Keratinocyte (primary cell): ENCODE measurements around the gene PARD3. TPM values are rescaled to one million over a fixed set of nuclear protein-coding genes. Genes with fewer than 3 reads are reported as not detected.
A peak's percentile ranks its signal among the peaks of the same experiment; 100 is the strongest.

Experiments used
- DNase-seq: peaks from one replicate; pipeline ENCODE4 v3.0.0-alpha.2; 2011; ENCODE audit warnings: low read depth, missing footprints, low spot score
- FAIRE-seq: peaks from 2 replicates; lab custom pipeline; 2011; peaks lifted over from hg19 to GRCh38; lab: Jason Lieb, UNC
- H2AFZ ChIP-seq: 2 replicates; pipeline ENCODE4 v1.6.0; 2012; ENCODE audit warnings: low read length, control low read depth, inconsistent platforms; ENCODE audit not compliant: control insufficient read depth
- H3K27ac ChIP-seq: 2 replicates; pipeline ENCODE4 v1.5.1; 2011; ENCODE audit warnings: low read length; ENCODE audit not compliant: control insufficient read depth, insufficient read depth
- H3K27me3 ChIP-seq: 3 replicates; pipeline ENCODE4 v1.6.0; 2011; ENCODE audit warnings: low read length; ENCODE audit not compliant: control insufficient read depth, insufficient read depth; ENCODE audit errors: extremely low read depth
- H3K36me3 ChIP-seq, 2 experiments: 2 replicates in 1 of 2; 3 replicates in 1 of 2; pipeline ENCODE4 v1.5.1; 2011; ENCODE audit warnings: low read length in 2 of 2, mild to moderate bottlenecking in 1 of 2; ENCODE audit not compliant: control insufficient read depth in 2 of 2, insufficient read depth in 2 of 2; ENCODE audit errors: extremely low read depth in 1 of 2
- H3K4me1 ChIP-seq: 3 replicates; pipeline ENCODE4 v1.5.1; 2011; ENCODE audit warnings: low read length; ENCODE audit not compliant: control insufficient read depth, insufficient read depth; ENCODE audit errors: extremely low read depth
- H3K4me2 ChIP-seq: 3 replicates; pipeline ENCODE4 v1.6.0; 2011; ENCODE audit warnings: low read depth, low read length; ENCODE audit not compliant: control insufficient read depth, insufficient read depth; ENCODE audit errors: extremely low read depth
- H3K4me3 ChIP-seq, 3 experiments: fragments of 200-600 bp in 1 of 3; sonication (generic) in 1 of 3; 2 replicates in 2 of 3; 3 replicates in 1 of 3; pipeline ENCODE4 v1.5.1; 2011 to 2016; ENCODE audit warnings: low read length in 3 of 3, mild to moderate bottlenecking in 3 of 3, control low read depth in 2 of 3, inconsistent platforms in 1 of 3, low read depth in 1 of 3, mixed read lengths in 1 of 3, mixed run types in 1 of 3, moderate library complexity in 1 of 3; ENCODE audit not compliant: control insufficient read depth in 2 of 3, insufficient read depth in 2 of 3; ENCODE audit errors: extremely low read depth in 1 of 3
- H3K79me2 ChIP-seq: 2 replicates; pipeline ENCODE4 v1.6.0; 2012; ENCODE audit warnings: low read length; ENCODE audit not compliant: control insufficient read depth, insufficient read depth
- H3K9ac ChIP-seq: 3 replicates; pipeline ENCODE4 v1.6.0; 2011; ENCODE audit warnings: low read length; ENCODE audit not compliant: control insufficient read depth, insufficient read depth; ENCODE audit errors: extremely low read depth
- H3K9me1 ChIP-seq: 3 replicates; pipeline ENCODE4 v1.6.0; 2011; ENCODE audit warnings: low read length; ENCODE audit not compliant: control insufficient read depth, insufficient read depth; ENCODE audit errors: extremely low read depth
- H3K9me3 ChIP-seq: 2 replicates; pipeline ENCODE4 v1.5.1; 2012; ENCODE audit warnings: low read depth, low read length; ENCODE audit not compliant: control insufficient read depth
- H4K20me1 ChIP-seq: 3 replicates; pipeline ENCODE4 v1.6.0; 2011; ENCODE audit warnings: low read length; ENCODE audit not compliant: control insufficient read depth, insufficient read depth; ENCODE audit errors: extremely low read depth
- EZH2 ChIP-seq: IDR thresholded peaks from one replicate; pipeline ENCODE4 v1.6.1; 2012; ENCODE audit warnings: inconsistent platforms, mild to moderate bottlenecking, low read length, moderate library complexity
- dilution Hi-C: fragments of 300-500 bp; cut with MboI; formaldehyde crosslinking; loops from one replicate; pipeline ENCODE4 v1.7.0; 2020; ENCODE audit warnings: low sequenced_read_pairs; ENCODE audit not compliant: extremely low pct_ligation_motif_present
- polyA plus RNA-seq, 5 experiments: library from polyadenylated mRNA; depleted of rRNA in 3 of 5; stranded (reverse) in 3 of 5; stranded (forward) in 1 of 5; unstranded in 1 of 5; fragments of >200 nt; gene quantifications; 1 replicate in 1 of 5; 2 replicates in 3 of 5; 3 replicates in 1 of 5; pipeline versions ENCODE4 v1.2.1 to v1.2.3, GENCODE V29; 2011 to 2012; ENCODE audit warnings: missing spikeins in 2 of 5, low read depth in 1 of 5, low replicate concordance in 1 of 5
- TF ChIP-seq, protein P1 (sequence below), 3 experiments: IDR thresholded peaks in 1 of 3; conservative IDR thresholded peaks in 1 of 3; optimal IDR thresholded peaks in 1 of 3; 2 replicates in 2 of 3; 3 replicates in 1 of 3; pipeline versions ENCODE3 to v1.5.1; 2011; ENCODE audit warnings: low read length in 3 of 3, mild to moderate bottlenecking in 3 of 3, moderate library complexity in 2 of 3, control low read depth in 1 of 3, inconsistent platforms in 1 of 3; ENCODE audit not compliant: insufficient read depth in 2 of 3; ENCODE audit errors: extremely low read depth in 1 of 3

PARD3 gene
- polyA plus RNA-seq, 1 donor (not counting 4 experiments of a cell fraction or from before 2014, with no cell fraction given): 46.4 TPM

DNA sequence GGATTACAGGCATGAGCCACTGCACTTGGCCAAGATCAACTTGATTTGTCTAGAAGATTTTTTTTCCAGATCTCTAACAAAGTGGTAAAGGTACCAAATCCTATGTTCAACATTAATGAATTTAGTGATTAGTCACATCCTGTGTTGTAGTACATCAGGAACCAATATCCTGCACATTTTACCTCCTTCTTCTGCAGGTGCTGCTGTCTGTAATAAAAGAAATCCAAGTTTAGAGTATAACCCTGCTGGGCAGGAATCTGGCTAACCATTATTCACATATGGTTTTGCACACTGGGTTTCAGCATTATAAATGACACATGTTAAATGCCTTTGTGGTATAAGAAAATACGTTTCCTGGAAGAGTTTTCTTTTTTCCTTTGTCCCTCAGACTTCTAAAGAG is 10.8 kb downstream of the PARD3 start:
- Histone ChIP-seq H3K4me2 (peak overlapping the region; percentile 46), H4K20me1 (peaks cover 3% of the 10 kb centered on the region), H3K9ac (no peak overlapping the region), H3K36me3 (peaks cover 0 to under 1% of the 10 kb centered on the region in 2 experiments), H2AFZ (no peak overlapping the region), H3K27me3 (no peaks in the 10 kb centered on the region), H3K4me1 (peaks cover 38% of the 10 kb centered on the region), H3K4me3 (no peak overlapping the region), H3K27ac (no peak overlapping the region), H3K9me1 (peaks cover 1% of the 10 kb centered on the region), H3K9me3 (no peaks in the 10 kb centered on the region), H3K79me2 (peaks cover 62% of the 10 kb centered on the region)
- peak; percentile 88 for FAIRE-seq
- dilution Hi-C loops: no loop called here
- TF ChIP-seq, protein P1, sequence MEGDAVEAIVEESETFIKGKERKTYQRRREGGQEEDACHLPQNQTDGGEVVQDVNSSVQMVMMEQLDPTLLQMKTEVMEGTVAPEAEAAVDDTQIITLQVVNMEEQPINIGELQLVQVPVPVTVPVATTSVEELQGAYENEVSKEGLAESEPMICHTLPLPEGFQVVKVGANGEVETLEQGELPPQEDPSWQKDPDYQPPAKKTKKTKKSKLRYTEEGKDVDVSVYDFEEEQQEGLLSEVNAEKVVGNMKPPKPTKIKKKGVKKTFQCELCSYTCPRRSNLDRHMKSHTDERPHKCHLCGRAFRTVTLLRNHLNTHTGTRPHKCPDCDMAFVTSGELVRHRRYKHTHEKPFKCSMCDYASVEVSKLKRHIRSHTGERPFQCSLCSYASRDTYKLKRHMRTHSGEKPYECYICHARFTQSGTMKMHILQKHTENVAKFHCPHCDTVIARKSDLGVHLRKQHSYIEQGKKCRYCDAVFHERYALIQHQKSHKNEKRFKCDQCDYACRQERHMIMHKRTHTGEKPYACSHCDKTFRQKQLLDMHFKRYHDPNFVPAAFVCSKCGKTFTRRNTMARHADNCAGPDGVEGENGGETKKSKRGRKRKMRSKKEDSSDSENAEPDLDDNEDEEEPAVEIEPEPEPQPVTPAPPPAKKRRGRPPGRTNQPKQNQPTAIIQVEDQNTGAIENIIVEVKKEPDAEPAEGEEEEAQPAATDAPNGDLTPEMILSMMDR (optimal IDR thresholded peaks at IDR 0.05 in 1 of 3, IDR thresholded peaks at IDR 0.05 in 1 of 3, conservative IDR thresholded peaks at IDR 0.05 in 1 of 3; ENCODE audit: extremely low read depth in 1 of 3, insufficient read depth in 2 of 3, low read length in 3 of 3): no peak
- no peak for TF ChIP-seq EZH2
- DNase-seq: peak; percentile 62

GRCh38 chr10:34802692-34803091 is 12.4 kb downstream of the PARD3 start:
- Histone ChIP-seq H3K9me3 (no peaks in the 10 kb centered on the region), H3K27ac (no peak overlapping the region), H3K9me1 (no peaks in the 10 kb centered on the region), H3K4me2 (no peak overlapping the region), H3K4me3 (no peak overlapping the region), H3K36me3 (peaks cover 0 to 1% of the 10 kb centered on the region in 2 experiments), H3K9ac (no peak overlapping the region), H4K20me1 (no peaks in the 10 kb centered on the region), H3K27me3 (no peaks in the 10 kb centered on the region), H3K4me1 (peaks cover 30% of the 10 kb centered on the region), H2AFZ (no peak overlapping the region), H3K79me2 (peaks cover 59% of the 10 kb centered on the region)
- TF ChIP-seq, protein P1 (optimal IDR thresholded peaks at IDR 0.05 in 1 of 3, IDR thresholded peaks at IDR 0.05 in 1 of 3, conservative IDR thresholded peaks at IDR 0.05 in 1 of 3; ENCODE audit: extremely low read depth in 1 of 3, insufficient read depth in 2 of 3, low read length in 3 of 3): no peak
- no peak for TF ChIP-seq EZH2
- no peak for FAIRE-seq
- dilution Hi-C loops: no loop called here
- no peak for DNase-seq
